Measurements from ENCODE around the gene CFAP100. TPM values are rescaled to one million over a fixed set of nuclear protein-coding genes. Genes with fewer than 3 reads are reported as not detected.

CFAP100 gene
- total and polyA plus RNA-seq, 3 donors from 2014 or later: 21.4 to 74.2 (median 56.2) TPM

DNA sequence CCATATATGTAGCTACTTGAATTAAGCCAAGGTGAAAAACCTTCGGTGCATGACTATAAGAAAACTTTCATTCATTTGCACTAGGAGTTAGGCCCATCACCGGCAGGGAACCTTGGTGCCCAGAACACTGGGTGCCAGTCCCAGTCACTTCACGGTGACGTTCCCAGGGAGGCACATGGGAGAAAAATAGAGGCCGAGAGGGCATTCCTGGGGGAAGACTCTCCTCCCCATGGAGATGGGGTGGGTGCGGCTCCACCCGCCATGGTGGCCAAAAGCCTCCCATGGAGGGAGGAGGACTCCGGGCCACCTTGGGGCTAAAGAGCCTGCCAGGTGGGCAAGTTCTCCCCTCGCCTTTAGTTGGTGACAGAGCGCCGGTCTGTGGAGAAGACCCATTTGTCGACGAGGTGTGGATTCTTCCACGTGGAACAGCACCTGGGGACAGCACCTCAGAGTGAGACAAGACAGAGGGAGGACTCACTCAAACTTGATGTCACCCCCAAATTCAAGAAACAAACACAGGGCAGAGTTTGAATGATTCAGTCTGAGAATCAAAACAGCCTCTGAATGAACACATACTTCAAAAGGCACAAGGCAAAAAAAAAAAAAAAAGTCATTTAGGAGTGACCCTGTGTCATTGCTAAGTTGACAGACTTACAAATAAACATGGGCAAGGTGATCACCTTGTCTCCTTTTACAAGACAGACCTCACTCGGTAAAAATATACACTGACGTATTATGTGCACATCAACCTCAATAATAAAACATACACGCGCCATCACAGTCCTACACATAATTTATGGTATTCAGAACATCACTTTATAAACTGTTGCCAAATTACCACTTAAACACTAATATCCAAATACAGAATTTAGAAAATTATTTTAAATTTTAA lies 42.4 kb downstream of the CFAP100 start:
- Histone ChIP-seq H3K4me1 (no peaks in the 10 kb centered on the region), H3K27ac (no peak overlapping the region), H3K4me3 (no peak overlapping the region), H3K9me3 (no peaks in the 10 kb centered on the region), H3K36me3 (ENCODE audit: low read depth, missing control alignments) (no peaks in the 10 kb centered on the region), H3K27me3 (no peaks in the 10 kb centered on the region)
- no peak for DNase-seq
- WGBS, 2 donors: 94 to 97% methylated on average over 13 to 18 of the region's 18 CpGs
- TF ChIP-seq, protein P1, sequence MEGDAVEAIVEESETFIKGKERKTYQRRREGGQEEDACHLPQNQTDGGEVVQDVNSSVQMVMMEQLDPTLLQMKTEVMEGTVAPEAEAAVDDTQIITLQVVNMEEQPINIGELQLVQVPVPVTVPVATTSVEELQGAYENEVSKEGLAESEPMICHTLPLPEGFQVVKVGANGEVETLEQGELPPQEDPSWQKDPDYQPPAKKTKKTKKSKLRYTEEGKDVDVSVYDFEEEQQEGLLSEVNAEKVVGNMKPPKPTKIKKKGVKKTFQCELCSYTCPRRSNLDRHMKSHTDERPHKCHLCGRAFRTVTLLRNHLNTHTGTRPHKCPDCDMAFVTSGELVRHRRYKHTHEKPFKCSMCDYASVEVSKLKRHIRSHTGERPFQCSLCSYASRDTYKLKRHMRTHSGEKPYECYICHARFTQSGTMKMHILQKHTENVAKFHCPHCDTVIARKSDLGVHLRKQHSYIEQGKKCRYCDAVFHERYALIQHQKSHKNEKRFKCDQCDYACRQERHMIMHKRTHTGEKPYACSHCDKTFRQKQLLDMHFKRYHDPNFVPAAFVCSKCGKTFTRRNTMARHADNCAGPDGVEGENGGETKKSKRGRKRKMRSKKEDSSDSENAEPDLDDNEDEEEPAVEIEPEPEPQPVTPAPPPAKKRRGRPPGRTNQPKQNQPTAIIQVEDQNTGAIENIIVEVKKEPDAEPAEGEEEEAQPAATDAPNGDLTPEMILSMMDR (IDR thresholded peaks at IDR 0.05): no peak
- no peak for TF ChIP-seq POLR2A (IDR thresholded peaks at IDR 0.05)
- intact Hi-C loops (cut with DNase I; ENCODE audit: low total_unique reads): no loop called here

DNA sequence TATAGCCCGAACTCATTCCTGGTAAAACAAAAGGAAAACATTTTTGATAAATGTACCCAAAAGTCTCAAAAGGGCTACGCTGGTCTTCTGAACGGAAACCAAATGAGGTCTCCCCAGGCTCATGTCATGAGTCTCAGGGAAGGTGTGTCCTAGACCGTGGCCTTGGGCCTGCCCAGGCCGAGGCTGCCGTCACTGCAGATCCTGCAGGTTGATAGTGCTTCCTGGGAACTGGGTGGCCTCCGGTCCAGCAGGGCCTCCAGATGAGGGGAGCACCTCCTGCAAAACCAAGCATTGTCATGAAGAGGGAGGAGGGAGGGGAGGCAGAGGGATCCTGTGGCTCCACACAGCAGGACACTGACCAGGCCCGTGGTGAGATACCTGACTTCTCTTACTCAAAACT lies 43.5 kb downstream of the CFAP100 start:
- TF ChIP-seq, protein P1 (IDR thresholded peaks at IDR 0.05): no peak
- TF ChIP-seq POLR2A (IDR thresholded peaks at IDR 0.05): no peak
- intact Hi-C loops (cut with DNase I; ENCODE audit: low total_unique reads): no loop called here
- H3K9me3 ChIP-seq: no peaks in the 10 kb centered on the region
- no peak overlapping the region for H3K4me3 ChIP-seq
- H3K27me3 ChIP-seq: no peaks in the 10 kb centered on the region
- H3K36me3 ChIP-seq (ENCODE audit: low read depth, missing control alignments): no peaks in the 10 kb centered on the region
- H3K4me1 ChIP-seq: no peaks in the 10 kb centered on the region
- 80 to 82% methylated on average over 8 of the region's 8 CpGs for WGBS, 2 donors
- DNase-seq: no peak
- H3K27ac ChIP-seq: no peak overlapping the region

DNA sequence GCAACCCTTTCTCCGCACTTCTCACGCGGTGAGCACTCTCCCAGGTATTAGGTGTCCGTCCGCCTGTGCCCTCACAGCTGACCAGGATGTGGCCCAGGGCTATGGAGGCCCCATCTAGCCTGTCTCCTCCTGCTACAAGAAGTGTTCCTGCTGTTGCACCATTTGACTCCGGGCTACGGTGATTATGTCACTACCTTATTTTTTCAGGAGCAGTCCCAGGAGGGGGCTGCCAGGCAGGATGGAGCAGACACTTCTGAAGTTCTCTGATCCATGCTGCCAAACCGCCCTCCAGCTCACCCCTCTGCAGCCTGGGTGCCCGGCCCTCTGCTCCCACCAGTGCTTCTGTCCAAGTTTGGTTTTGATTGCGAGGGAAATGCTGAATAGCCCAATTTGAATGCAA lies 44.0 kb downstream of the CFAP100 start:
- DNase-seq: peak; percentile 5
- H3K4me3 ChIP-seq: no peak overlapping the region
- H3K27me3 ChIP-seq: no peaks in the 10 kb centered on the region
- intact Hi-C loops (cut with DNase I; ENCODE audit: low total_unique reads): no loop called here
- H3K4me1 ChIP-seq: no peaks in the 10 kb centered on the region
- no peaks in the 10 kb centered on the region for H3K9me3 ChIP-seq
- no peaks in the 10 kb centered on the region for H3K36me3 ChIP-seq (ENCODE audit: low read depth, missing control alignments)
- H3K27ac ChIP-seq: no peak overlapping the region
- 96 to 97% methylated on average over 10 of the region's 10 CpGs for WGBS, 2 donors
- no peak for TF ChIP-seq POLR2A (IDR thresholded peaks at IDR 0.05)
- TF ChIP-seq, protein P1 (IDR thresholded peaks at IDR 0.05): no peak

DNA sequence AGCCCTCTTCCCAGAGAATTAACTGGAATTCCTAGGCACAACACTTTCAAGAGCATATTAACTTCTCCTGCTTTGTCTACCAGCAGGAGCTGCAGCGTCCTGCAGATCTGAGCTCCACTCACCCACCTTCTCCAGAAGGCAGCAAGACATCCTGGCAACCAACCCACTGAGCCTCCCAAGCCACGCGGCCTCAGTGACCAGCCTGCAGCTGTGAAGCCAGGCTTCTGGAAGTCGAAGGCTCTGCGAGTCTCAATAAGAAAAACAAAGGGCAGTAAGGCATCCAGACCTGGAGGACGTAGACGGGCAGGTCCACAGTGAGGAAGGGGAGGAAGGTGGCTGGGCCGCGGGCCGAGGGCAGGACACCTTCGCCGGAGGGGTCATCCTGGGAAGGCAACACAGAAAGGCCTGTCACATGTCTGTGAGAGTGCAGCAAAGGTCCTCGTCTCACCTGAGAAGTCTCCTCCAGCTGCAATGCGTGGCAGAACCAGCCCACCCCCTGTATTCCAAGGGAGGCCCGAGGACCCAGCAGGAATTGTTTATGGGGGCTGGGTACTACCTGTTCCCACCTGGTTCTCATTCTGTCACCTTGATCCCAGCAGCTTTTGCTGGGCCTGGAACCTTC lies 44.7 kb downstream of the CFAP100 start:
- WGBS, 2 donors: 94 to 95% methylated on average over 15 of the region's 15 CpGs
- intact Hi-C loops (cut with DNase I; ENCODE audit: low total_unique reads): no loop called here
- no peaks in the 10 kb centered on the region for H3K27me3 ChIP-seq
- no peak overlapping the region for H3K27ac ChIP-seq
- DNase-seq: no peak
- H3K36me3 ChIP-seq (ENCODE audit: low read depth, missing control alignments): no peaks in the 10 kb centered on the region
- TF ChIP-seq, protein P1 (IDR thresholded peaks at IDR 0.05): no peak
- TF ChIP-seq POLR2A (IDR thresholded peaks at IDR 0.05): no peak
- H3K4me1 ChIP-seq: no peaks in the 10 kb centered on the region
- no peak overlapping the region for H3K4me3 ChIP-seq
- H3K9me3 ChIP-seq: no peaks in the 10 kb centered on the region

Data from testis (tissue), 3 donors.